PC-9 (cell line): ENCODE data around the gene LIPC.

Experiments
- EZH2 ChIP-seq: fragments of 200-600 bp; sonication (generic); IDR thresholded peaks from 2 replicates; pipeline ENCODE4 v1.8.0; 2017; ENCODE audit warnings: antibody characterized with exemption, low read depth
- TF ChIP-seq, protein P1 (sequence below): fragments of 200-600 bp; sonication (generic); conservative IDR thresholded peaks from 2 replicates; pipeline ENCODE4 v1.6.1; 2017; ENCODE audit warnings: mixed run types, antibody characterized with exemption, mild to moderate bottlenecking, moderate library complexity

DNA sequence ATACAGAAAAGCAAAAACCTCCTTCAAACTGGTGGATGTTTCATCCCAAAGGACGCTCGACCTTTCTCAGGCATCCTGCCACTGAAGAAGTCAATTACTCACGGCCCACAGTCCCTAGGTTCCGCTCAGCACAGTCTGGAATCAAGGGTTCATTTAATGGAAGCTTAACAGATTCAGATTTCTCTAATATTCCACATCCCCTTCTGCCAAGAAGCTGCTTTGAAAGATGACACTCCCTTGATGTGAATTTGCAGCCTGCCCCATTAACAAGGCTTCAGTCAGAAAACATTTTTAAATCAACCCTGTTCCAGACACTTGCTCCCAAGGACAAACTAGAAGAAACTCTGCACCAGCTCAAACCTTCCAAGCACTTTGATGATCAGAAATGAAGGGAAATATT lies 81.2 kb downstream of the LIPC start:
- TF ChIP-seq, protein P1, sequence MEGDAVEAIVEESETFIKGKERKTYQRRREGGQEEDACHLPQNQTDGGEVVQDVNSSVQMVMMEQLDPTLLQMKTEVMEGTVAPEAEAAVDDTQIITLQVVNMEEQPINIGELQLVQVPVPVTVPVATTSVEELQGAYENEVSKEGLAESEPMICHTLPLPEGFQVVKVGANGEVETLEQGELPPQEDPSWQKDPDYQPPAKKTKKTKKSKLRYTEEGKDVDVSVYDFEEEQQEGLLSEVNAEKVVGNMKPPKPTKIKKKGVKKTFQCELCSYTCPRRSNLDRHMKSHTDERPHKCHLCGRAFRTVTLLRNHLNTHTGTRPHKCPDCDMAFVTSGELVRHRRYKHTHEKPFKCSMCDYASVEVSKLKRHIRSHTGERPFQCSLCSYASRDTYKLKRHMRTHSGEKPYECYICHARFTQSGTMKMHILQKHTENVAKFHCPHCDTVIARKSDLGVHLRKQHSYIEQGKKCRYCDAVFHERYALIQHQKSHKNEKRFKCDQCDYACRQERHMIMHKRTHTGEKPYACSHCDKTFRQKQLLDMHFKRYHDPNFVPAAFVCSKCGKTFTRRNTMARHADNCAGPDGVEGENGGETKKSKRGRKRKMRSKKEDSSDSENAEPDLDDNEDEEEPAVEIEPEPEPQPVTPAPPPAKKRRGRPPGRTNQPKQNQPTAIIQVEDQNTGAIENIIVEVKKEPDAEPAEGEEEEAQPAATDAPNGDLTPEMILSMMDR, result no peak
- no peak for TF ChIP-seq EZH2
